Right lobe of liver (tissue), 6 donors: ENCODE results near the gene ENDOV. TPM values are rescaled to one million over a fixed set of nuclear protein-coding genes. Genes with fewer than 3 reads are reported as not detected.

Source experiments
- ATAC-seq, 4 donors: fragments of 200-7000 bp; cut with Tn5 transposase; one replicate each; pipeline ENCODE4 v1.9.1; 2020; ENCODE audit warnings: mild to moderate bottlenecking in 4 of 4, moderate library complexity in 4 of 4
- DNase-seq, 3 donors: peaks; one replicate each; pipeline ENCODE4 v3.0.0-alpha.2; 2020
- H3K27ac ChIP-seq, 3 donors: fragments of 200-600 bp; one replicate each; pipeline ENCODE4 v1.8.0; 2022
- H3K27me3 ChIP-seq, 2 donors: fragments of 200-600 bp; one replicate each; pipeline ENCODE4 v1.8.0; 2022
- H3K36me3 ChIP-seq, 4 donors: fragments of 200-600 bp; sonication (generic) in 1 of 4; one replicate each; pipeline versions ENCODE4 v1.5.1 to v1.8.0; 2017 to 2022; ENCODE audit warnings: control low read depth in 1 of 4
- H3K4me1 ChIP-seq, 4 donors: fragments of 200-600 bp; sonication (generic) in 1 of 4; one replicate each; pipeline versions ENCODE4 v1.5.1 to v1.8.0; 2017 to 2022; ENCODE audit warnings: control low read depth in 1 of 4
- H3K4me3 ChIP-seq, 3 donors: fragments of 200-600 bp; one replicate each; pipeline ENCODE4 v1.8.0; 2022
- H3K9me3 ChIP-seq, 4 donors: fragments of 200-600 bp; sonication (generic) in 1 of 4; one replicate each; pipeline versions ENCODE4 v1.5.1 to v1.8.0; 2017 to 2022; ENCODE audit warnings: control low read depth in 1 of 4
- CTCF ChIP-seq, 4 donors: fragments of 200-600 bp in 3 of 4; fragments of 450-650 bp in 1 of 4; IDR thresholded peaks; one replicate each; pipeline versions ENCODE4 v1.5.1 to v1.8.0; 2016 to 2022; ENCODE audit warnings: antibody characterized with exemption in 4 of 4, mild to moderate bottlenecking in 2 of 4
- POLR2A ChIP-seq: fragments of 450-650 bp; IDR thresholded peaks from one replicate; pipeline ENCODE4 v1.6.1; 2017; ENCODE audit warnings: antibody characterized with exemption, mild to moderate bottlenecking
- WGBS: methylation state at CpG from one replicate; pipeline ENCODE4 v1.1.6; 2018; ENCODE audit warnings: low coverage, low lambda C conversion rate; ENCODE audit not compliant: insufficient coverage; ENCODE audit errors: missing lambda C conversion rate; 5-methylcytosine and 5-hydroxymethylcytosine counted together
- intact Hi-C, 2 donors: fragments of 100-400 bp; cut with DNase I; formaldehyde crosslinking; loops; one replicate each; pipeline versions ENCODE4 v1.11.2 to v1.14.1; 2022
- total RNA-seq, 6 experiments: library from RNA; depleted of rRNA in 2 of 6; stranded (reverse); fragments of >200 nt in 2 of 6; fragmentation: NEBNext Ultra II Directional in 3 of 6; extraction: Animal tissue kit (Norgen Biotek cat#: 25700) in 3 of 6; gene quantifications; one replicate each; pipeline versions ENCODE4 v1.1.0 to v1.2.4, GENCODE V29; 2016 to 2023
- donor health status: DM: no; HTN: yes; CAD: no.
- donor health status: DM: no; HTN: no; CAD: no.
- donor health status: DM: no; HTN: no; CAD: no.
- donor health status: DM: no; HTN: yes; CAD: no.
- donor health status: DM: no; HTN: yes; CAD: no.

Gene ENDOV
- total RNA-seq, 6 experiments from 2014 or later: 6.8 to 14.1 (median 11.3) TPM

- no peaks in the 10 kb centered on the region for H3K27me3 ChIP-seq
- H3K9me3 ChIP-seq: no peaks in the 10 kb centered on the region
- 68% methylated on average over 3 of the region's 12 CpGs for WGBS
- H3K4me3 ChIP-seq: no peak overlapping the region
- ATAC-seq (no peak), DNase-seq (no peak)
- TF ChIP-seq POLR2A (no peak), CTCF (IDR thresholded peaks at IDR 0.05) (no peak)
- no peaks in the 10 kb centered on the region for H3K36me3 ChIP-seq
- H3K27ac ChIP-seq: no peak overlapping the region
- H3K4me1 ChIP-seq: no peaks in the 10 kb centered on the region
- intact Hi-C loops: no loop called here
Measured at GRCh38 chr17:80446645-80447405, 31.9 kb downstream of the ENDOV start.

GRCh38 chr17:80447790-80448189, 32.8 kb downstream of the ENDOV start:
- WGBS: 50% methylated on average over 1 of the region's 4 CpGs
- no peaks in the 10 kb centered on the region for H3K36me3 ChIP-seq
- DNase-seq (no peak), ATAC-seq (no peak)
- no peak for TF ChIP-seq POLR2A
- TF ChIP-seq CTCF (IDR thresholded peaks at IDR 0.05): no peak
- no peak overlapping the region for H3K4me3 ChIP-seq
- intact Hi-C loops: no loop called here
- H3K27ac ChIP-seq: no peak overlapping the region
- H3K27me3 ChIP-seq: no peaks in the 10 kb centered on the region
- H3K9me3 ChIP-seq: no peaks in the 10 kb centered on the region
- no peaks in the 10 kb centered on the region for H3K4me1 ChIP-seq

GRCh38 chr17:80449194-80449929, 34.4 kb downstream of the ENDOV start:
- intact Hi-C loops: no loop called here
- Histone ChIP-seq H3K27ac (no peak overlapping the region), H3K4me1 (no peaks in the 10 kb centered on the region), H3K36me3 (no peaks in the 10 kb centered on the region), H3K4me3 (no peak overlapping the region), H3K9me3 (no peaks in the 10 kb centered on the region), H3K27me3 (no peaks in the 10 kb centered on the region)
- ATAC-seq: no peak
- 88% methylated on average over 4 of the region's 27 CpGs for WGBS
- DNase-seq: no peak
- TF ChIP-seq POLR2A: no peak
- no peak for TF ChIP-seq CTCF (IDR thresholded peaks at IDR 0.05)

- no peak for DNase-seq
- no peaks in the 10 kb centered on the region for H3K27me3 ChIP-seq
- 48% methylated on average over 4 of the region's 18 CpGs for whole genome bisulfite sequencing
- H3K36me3 ChIP-seq: no peaks in the 10 kb centered on the region
- H3K4me1 ChIP-seq: no peaks in the 10 kb centered on the region
- TF ChIP-seq POLR2A (no peak), CTCF (IDR thresholded peaks at IDR 0.05) (no peak)
- H3K4me3 ChIP-seq: no peak overlapping the region
- H3K9me3 ChIP-seq: no peaks in the 10 kb centered on the region
- no peak for ATAC-seq
- no peak overlapping the region for H3K27ac ChIP-seq
- intact Hi-C loops: no loop called here
Measured at GRCh38 chr17:80449930-80450576, 35.1 kb downstream of the ENDOV start.
